CD4-positive, alpha-beta T cell (primary cell): ENCODE measurements around the gene POLK. TPM values are rescaled to one million over a fixed set of nuclear protein-coding genes. Genes with fewer than 3 reads are reported as not detected.

Experiments used
- ATAC-seq: fragments of 200-7000 bp; cut with Tn5 transposase; one replicate; pipeline ENCODE4 v1.10.0; 2022; ENCODE audit warnings: mild to moderate bottlenecking; ENCODE audit not compliant: poor library complexity
- CTCF ChIA-PET: fragments of 350-600 bp; sonication (Branson Sonifier 250); formaldehyde crosslinking; loops from one replicate; lab custom pipeline; 2021; ENCODE audit warnings: antibody characterized with exemption, inconsistent platforms; lab: Charles Lee
- POLR2A ChIA-PET: fragments of 350-600 bp; sonication (Branson Sonifier 250); formaldehyde crosslinking; loops from one replicate; lab custom pipeline; 2021; ENCODE audit warnings: antibody characterized with exemption, inconsistent platforms; lab: Charles Lee
- DNase-seq, 14 experiments: peaks; one replicate each; pipeline ENCODE4 v3.0.0-alpha.2; 2013 to 2020; ENCODE audit warnings: mixed read lengths in 2 of 14
- H3K27ac ChIP-seq, 2 donors: one replicate each; pipeline versions ENCODE4 v1.5.1 to v1.7.0; 2013; ENCODE audit warnings: low read length in 2 of 2, low read depth in 1 of 2, mild to moderate bottlenecking in 1 of 2
- H3K27me3 ChIP-seq, 2 experiments: 1 replicate in 1 of 2; 2 replicates in 1 of 2; pipeline versions ENCODE4 v1.6.1 to v1.7.0; 2013; ENCODE audit warnings: low read length in 2 of 2, control low read depth in 1 of 2, mild to moderate bottlenecking in 1 of 2, moderate library complexity in 1 of 2; ENCODE audit not compliant: insufficient read depth in 2 of 2, control insufficient read depth in 1 of 2
- H3K36me3 ChIP-seq: one replicate; pipeline ENCODE4 v1.6.1; 2013; ENCODE audit warnings: low read length, control low read depth; ENCODE audit not compliant: insufficient read depth
- H3K4me1 ChIP-seq: one replicate; pipeline ENCODE4 v1.6.1; 2013; ENCODE audit warnings: low read length, control low read depth; ENCODE audit not compliant: insufficient read depth
- H3K4me3 ChIP-seq: one replicate; pipeline ENCODE4 v1.5.1; 2013; ENCODE audit warnings: mild to moderate bottlenecking, low read length, moderate library complexity
- H3K9me3 ChIP-seq, 2 experiments: 1 replicate in 1 of 2; 2 replicates in 1 of 2; pipeline versions ENCODE4 v1.6.1 to v1.7.0; 2013; ENCODE audit warnings: low read length in 2 of 2, mild to moderate bottlenecking in 2 of 2, control low read depth in 1 of 2, moderate library complexity in 1 of 2; ENCODE audit not compliant: control insufficient read depth in 1 of 2, insufficient read depth in 1 of 2
- H3K27ac Mint-ChIP-seq: one replicate; pipeline ENCODE4 v1.8.0; 2020; ENCODE audit warnings: mixed read lengths
- H3K27me3 Mint-ChIP-seq: one replicate; pipeline ENCODE4 v1.8.0; 2021; ENCODE audit warnings: mixed read lengths
- H3K36me3 Mint-ChIP-seq: one replicate; pipeline ENCODE4 v1.8.0; 2021; ENCODE audit warnings: low read depth, mixed read lengths
- H3K4me1 Mint-ChIP-seq: one replicate; pipeline ENCODE4 v1.8.0; 2021; ENCODE audit warnings: low read depth, mixed read lengths
- H3K4me3 Mint-ChIP-seq: one replicate; pipeline ENCODE4 v1.8.0; 2020; ENCODE audit warnings: mild to moderate bottlenecking, mixed read lengths
- H3K9me3 Mint-ChIP-seq: one replicate; pipeline ENCODE4 v1.8.0; 2020; ENCODE audit warnings: mixed read lengths
- CTCF ChIP-seq: fragments of 200-600 bp; IDR thresholded peaks from one replicate; pipeline ENCODE4 v1.8.0; 2022; ENCODE audit warnings: antibody characterized with exemption, mild to moderate bottlenecking
- intact Hi-C, 2 experiments: fragments of 100-400 bp; cut with DNase I in 1 of 2; cut with micrococcal nuclease in 1 of 2; formaldehyde crosslinking; loops; one replicate each; pipeline versions ENCODE4 v1.15.1 to v1.9.0; 2023 to 2025; cut with DNase I, micrococcal nuclease
- total RNA-seq, 174 experiments: library from RNA in 2 of 174; stranded (reverse) in 2 of 174; gene quantifications; one replicate each; pipeline ENCODE4 v1.2.3 and lab custom pipeline; 2021 to 2026

Gene POLK
- total RNA-seq, 2 experiments from 2014 or later, result 10.0 to 10.3 TPM

DNA sequence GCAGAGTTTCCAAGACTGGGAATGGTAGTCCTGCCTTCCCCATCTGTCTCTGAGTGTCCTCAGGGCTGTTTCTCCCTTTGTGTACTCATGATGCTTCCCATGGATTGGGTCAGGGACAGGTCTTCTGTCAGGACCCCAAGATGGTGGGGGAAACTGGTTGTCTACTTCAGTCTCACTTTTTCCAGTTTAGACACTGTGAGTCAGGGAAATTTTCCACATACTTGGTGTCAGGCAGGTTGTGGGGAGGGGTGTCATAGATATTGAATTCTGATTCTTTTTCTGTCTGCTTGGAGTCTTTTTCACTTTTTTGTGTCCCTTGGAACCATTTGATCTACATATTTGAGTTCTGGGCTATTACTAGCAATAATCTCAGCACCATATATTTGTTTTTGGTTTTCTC, 10.3 kb downstream of the POLK start:
- Mint-ChIP-seq H3K36me3 (peaks cover 49% of the 10 kb centered on the region), H3K9me3 (peaks cover 10% of the 10 kb centered on the region), H3K27me3 (no peaks in the 10 kb centered on the region), H3K4me1 (peaks cover 71% of the 10 kb centered on the region), H3K4me3 (no peak overlapping the region), H3K27ac (no peak overlapping the region)
- ChIA-PET POLR2A (no interaction called here), CTCF (no interaction called here)
- Histone ChIP-seq H3K27ac (no peak overlapping the region), H3K27me3 (no peaks in the 10 kb centered on the region), H3K36me3 (no peaks in the 10 kb centered on the region), H3K9me3 (peaks cover 0 to 17% of the 10 kb centered on the region in 2 experiments), H3K4me1 (no peaks in the 10 kb centered on the region), H3K4me3 (no peak overlapping the region)
- TF ChIP-seq CTCF, result no peak
- ATAC-seq (no peak), DNase-seq (no peak)
- intact Hi-C loops, result no loop called here

- POLR2A ChIA-PET, result interaction anchor here (0.7 kb wide), 1 partner anchor 45 kb away, joined by 3 read pairs; no protein-coding TSS in a partner anchor
- Histone ChIP-seq H3K9me3 (peaks cover 0 to 17% of the 10 kb centered on the region in 2 experiments), H3K4me1 (no peaks in the 10 kb centered on the region), H3K27me3 (no peaks in the 10 kb centered on the region), H3K36me3 (no peaks in the 10 kb centered on the region), H3K4me3 (no peak overlapping the region), H3K27ac (no peak overlapping the region)
- Mint-ChIP-seq H3K36me3 (peaks cover 46% of the 10 kb centered on the region), H3K27ac (no peak overlapping the region), H3K9me3 (peaks cover 10% of the 10 kb centered on the region), H3K4me1 (peaks cover 66% of the 10 kb centered on the region), H3K4me3 (no peak overlapping the region), H3K27me3 (no peaks in the 10 kb centered on the region)
- CTCF ChIA-PET, result no interaction called here
- TF ChIP-seq CTCF, result no peak
- ATAC-seq (no peak), DNase-seq (no peak)
- intact Hi-C loops, result no loop called here
Observed at GRCh38 chr5:75522542-75522941, 10.9 kb downstream of the POLK start.

- H3K27ac ChIP-seq, result no peak overlapping the region
Observed at GRCh38 chr5:75523275-75523674, 11.6 kb downstream of the POLK start.

More at GRCh38 chr5:75523275-75523674, 11.6 kb downstream of the POLK start:
- CTCF ChIA-PET, result no interaction called here
- no peak overlapping the region for H3K4me3 ChIP-seq
- Mint-ChIP-seq H3K4me3 (no peak overlapping the region), H3K9me3 (peaks cover 7% of the 10 kb centered on the region), H3K36me3 (peaks cover 38% of the 10 kb centered on the region), H3K4me1 (peaks cover 59% of the 10 kb centered on the region), H3K27ac (peak overlapping the region; percentile 7), H3K27me3 (no peaks in the 10 kb centered on the region)
- DNase-seq (no peak), ATAC-seq (no peak)
- H3K27me3 ChIP-seq, result no peaks in the 10 kb centered on the region
- peaks cover 0 to 17% of the 10 kb centered on the region in 2 experiments for H3K9me3 ChIP-seq
- intact Hi-C loops, result no loop called here
- H3K4me1 ChIP-seq, result no peaks in the 10 kb centered on the region
- TF ChIP-seq CTCF, result no peak
- no peaks in the 10 kb centered on the region for H3K36me3 ChIP-seq
- POLR2A ChIA-PET, result no interaction called here
